GM21390 (cell line): ENCODE results near the gene ADGRE1.
"Not testable (repeated sequence)": the region's sequence is repeated elsewhere in the genome, so short reads cannot be mapped to it uniquely, and the experiment has no call there.

Experiments
- ATAC-seq: cut with Tn5 transposase; IDR thresholded peaks from one replicate; pipeline ENCODE4 v1.9.1; 2021; ENCODE audit not compliant: unreplicated experiment

Gene ADGRE1

GRCh38 chr19:6887316-6887715 is at the start of gene ADGRE1:
Gene ADGRE1, plus strand, starts transcription at chr19:6887579. Its CDS starts 30 bp downstream, at chr19:6887609.
- ATAC-seq = no peak

- ATAC-seq = no peak
Measured at GRCh38 chr19:6838062-6838655, 49.2 kb upstream of the ADGRE1 start.

- no peak for ATAC-seq
Measured at GRCh38 chr19:6842871-6843607, 44.3 kb upstream of the ADGRE1 start.

GRCh38 chr19:6847828-6848200 is 39.6 kb upstream of the ADGRE1 start:
- ATAC-seq = no peak

GRCh38 chr19:6848986-6849385 is 38.4 kb upstream of the ADGRE1 start:
- ATAC-seq = no peak

- ATAC-seq = no peak
Measured at GRCh38 chr19:6849876-6850275, 37.5 kb upstream of the ADGRE1 start.

GRCh38 chr19:6851359-6851758 is 36.0 kb upstream of the ADGRE1 start:
- no peak for ATAC-seq

- ATAC-seq = no peak
Measured at GRCh38 chr19:6852001-6852400, 35.4 kb upstream of the ADGRE1 start.

- no peak for ATAC-seq
Measured at GRCh38 chr19:6853868-6854267, 33.5 kb upstream of the ADGRE1 start.

GRCh38 chr19:6854758-6855157 is 32.6 kb upstream of the ADGRE1 start:
- ATAC-seq = no peak

- ATAC-seq = no peak
Measured at GRCh38 chr19:6856749-6857372, 30.5 kb upstream of the ADGRE1 start.

GRCh38 chr19:6861683-6862286 is 25.6 kb upstream of the ADGRE1 start:
- no peak for ATAC-seq

- no peak for ATAC-seq
Measured at GRCh38 chr19:6862673-6863078, 24.7 kb upstream of the ADGRE1 start.

- no peak for ATAC-seq
Measured at GRCh38 chr19:6864325-6864940, 22.9 kb upstream of the ADGRE1 start.

GRCh38 chr19:6865849-6866248 is 21.5 kb upstream of the ADGRE1 start:
- no peak for ATAC-seq

GRCh38 chr19:6866741-6867151 is 20.6 kb upstream of the ADGRE1 start:
- ATAC-seq = no peak

- ATAC-seq = no peak
Measured at GRCh38 chr19:6868351-6868750, 19.0 kb upstream of the ADGRE1 start.

GRCh38 chr19:6869151-6869882 is 18.1 kb upstream of the ADGRE1 start:
- not testable (repeated sequence) for ATAC-seq

GRCh38 chr19:6873708-6874431 is 13.5 kb upstream of the ADGRE1 start:
- ATAC-seq = no peak

- no peak for ATAC-seq
Measured at GRCh38 chr19:6875218-6875617, 12.2 kb upstream of the ADGRE1 start.
